ENCODE data around the gene CEP57L1. TPM values are rescaled to one million over a fixed set of nuclear protein-coding genes. Genes with fewer than 3 reads are reported as not detected.

CEP57L1 gene
- total RNA-seq, 1 donor from 2014 or later = 14.0 TPM

DNA sequence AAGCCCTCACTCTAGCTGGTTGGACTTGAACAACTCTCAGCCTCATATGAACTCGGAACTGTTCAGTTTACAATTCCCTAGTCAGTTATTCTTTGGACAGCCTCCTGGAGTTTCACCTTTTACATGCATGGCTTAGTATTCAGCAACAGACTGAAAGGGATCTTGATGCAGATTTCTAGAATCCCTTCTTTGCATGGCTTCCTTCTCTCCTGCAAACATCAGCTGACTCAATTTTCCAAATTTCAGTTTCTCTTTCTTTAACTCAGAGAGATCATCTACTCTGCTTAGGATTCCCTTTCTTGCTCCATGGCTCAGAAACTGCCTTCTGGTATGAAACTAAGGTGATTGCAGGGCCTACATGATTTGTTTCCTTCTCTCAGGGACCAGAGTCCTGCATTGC lies 99.6 kb downstream of the CEP57L1 start:
- Mint-ChIP-seq H3K4me3 (ENCODE audit: unreplicated experiment) (no peak overlapping the region), H3K27ac (ENCODE audit: unreplicated experiment) (no peak overlapping the region), H3K36me3 (ENCODE audit: low read depth) (peaks cover 1% of the 10 kb centered on the region), H3K27me3 (ENCODE audit: low read depth) (peaks cover 2% of the 10 kb centered on the region), H3K4me1 (ENCODE audit: low read depth) (no peaks in the 10 kb centered on the region), H3K9me3 (ENCODE audit: low read depth) (peaks cover 10% of the 10 kb centered on the region)
- TF ChIP-seq, protein P1, sequence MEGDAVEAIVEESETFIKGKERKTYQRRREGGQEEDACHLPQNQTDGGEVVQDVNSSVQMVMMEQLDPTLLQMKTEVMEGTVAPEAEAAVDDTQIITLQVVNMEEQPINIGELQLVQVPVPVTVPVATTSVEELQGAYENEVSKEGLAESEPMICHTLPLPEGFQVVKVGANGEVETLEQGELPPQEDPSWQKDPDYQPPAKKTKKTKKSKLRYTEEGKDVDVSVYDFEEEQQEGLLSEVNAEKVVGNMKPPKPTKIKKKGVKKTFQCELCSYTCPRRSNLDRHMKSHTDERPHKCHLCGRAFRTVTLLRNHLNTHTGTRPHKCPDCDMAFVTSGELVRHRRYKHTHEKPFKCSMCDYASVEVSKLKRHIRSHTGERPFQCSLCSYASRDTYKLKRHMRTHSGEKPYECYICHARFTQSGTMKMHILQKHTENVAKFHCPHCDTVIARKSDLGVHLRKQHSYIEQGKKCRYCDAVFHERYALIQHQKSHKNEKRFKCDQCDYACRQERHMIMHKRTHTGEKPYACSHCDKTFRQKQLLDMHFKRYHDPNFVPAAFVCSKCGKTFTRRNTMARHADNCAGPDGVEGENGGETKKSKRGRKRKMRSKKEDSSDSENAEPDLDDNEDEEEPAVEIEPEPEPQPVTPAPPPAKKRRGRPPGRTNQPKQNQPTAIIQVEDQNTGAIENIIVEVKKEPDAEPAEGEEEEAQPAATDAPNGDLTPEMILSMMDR (IDR thresholded peaks at IDR 0.05) = no peak
- no peak for DNase-seq (ENCODE audit: low spot score)

GRCh38 chr6:109197061-109197460 lies 101.8 kb downstream of the CEP57L1 start:
- no peaks in the 10 kb centered on the region for H3K4me1 Mint-ChIP-seq (ENCODE audit: low read depth)
- peaks cover 1% of the 10 kb centered on the region for H3K36me3 Mint-ChIP-seq (ENCODE audit: low read depth)
- H3K4me3 Mint-ChIP-seq (ENCODE audit: unreplicated experiment) = no peak overlapping the region
- TF ChIP-seq, protein P1 (IDR thresholded peaks at IDR 0.05) = no peak
- no peak overlapping the region for H3K27ac Mint-ChIP-seq (ENCODE audit: unreplicated experiment)
- no peak for DNase-seq (ENCODE audit: low spot score)
- H3K9me3 Mint-ChIP-seq (ENCODE audit: low read depth) = peaks cover 5% of the 10 kb centered on the region
- peaks cover 2% of the 10 kb centered on the region for H3K27me3 Mint-ChIP-seq (ENCODE audit: low read depth)

DNA sequence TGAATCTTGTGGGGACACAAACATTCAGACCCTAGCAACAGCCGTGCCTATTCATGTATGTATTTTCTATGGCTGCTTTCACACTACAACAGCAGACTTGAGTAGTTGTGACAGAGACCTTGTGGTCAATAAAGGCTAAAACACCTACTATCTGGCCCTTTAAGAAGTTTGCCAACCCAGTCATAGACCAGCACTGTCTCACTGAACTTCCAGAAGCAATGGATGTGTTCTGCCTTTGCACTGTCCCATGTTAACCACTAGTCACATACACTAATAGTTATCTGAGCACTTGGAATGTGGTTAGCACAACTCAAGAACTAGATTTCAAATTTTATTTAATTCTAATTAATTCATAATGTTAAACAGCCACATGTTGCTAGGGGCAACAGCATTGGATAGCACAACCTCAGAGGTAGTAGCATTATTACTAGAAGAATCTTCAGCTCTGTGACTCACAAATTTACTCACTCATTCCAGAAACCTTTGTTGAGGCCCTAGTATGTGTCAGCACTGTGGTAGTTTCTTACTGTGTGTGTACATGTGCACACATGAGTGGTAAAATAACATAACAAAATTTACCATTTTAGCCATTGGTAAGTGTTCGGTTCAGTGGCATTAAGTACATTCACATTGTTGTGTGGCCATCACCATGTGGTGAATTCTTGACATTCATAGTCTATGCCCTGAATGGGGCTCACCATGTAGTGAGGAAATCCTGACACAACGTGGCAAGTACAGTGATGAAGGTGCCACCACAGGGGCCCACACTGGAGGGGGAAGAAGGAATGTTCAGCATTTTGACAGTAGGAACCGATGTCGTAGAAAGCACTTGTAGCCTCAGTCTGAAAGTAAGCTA lies 107.3 kb downstream of the CEP57L1 start:
- peaks cover 4% of the 10 kb centered on the region for H3K36me3 Mint-ChIP-seq (ENCODE audit: low read depth)
- H3K27ac Mint-ChIP-seq (ENCODE audit: unreplicated experiment) = no peak overlapping the region
- H3K9me3 Mint-ChIP-seq (ENCODE audit: low read depth) = no peaks in the 10 kb centered on the region
- H3K4me3 Mint-ChIP-seq (ENCODE audit: unreplicated experiment) = no peak overlapping the region
- no peak for DNase-seq (ENCODE audit: low spot score)
- no peaks in the 10 kb centered on the region for H3K27me3 Mint-ChIP-seq (ENCODE audit: low read depth)
- H3K4me1 Mint-ChIP-seq (ENCODE audit: low read depth) = no peaks in the 10 kb centered on the region
- TF ChIP-seq, protein P1 (IDR thresholded peaks at IDR 0.05) = no peak

DNA sequence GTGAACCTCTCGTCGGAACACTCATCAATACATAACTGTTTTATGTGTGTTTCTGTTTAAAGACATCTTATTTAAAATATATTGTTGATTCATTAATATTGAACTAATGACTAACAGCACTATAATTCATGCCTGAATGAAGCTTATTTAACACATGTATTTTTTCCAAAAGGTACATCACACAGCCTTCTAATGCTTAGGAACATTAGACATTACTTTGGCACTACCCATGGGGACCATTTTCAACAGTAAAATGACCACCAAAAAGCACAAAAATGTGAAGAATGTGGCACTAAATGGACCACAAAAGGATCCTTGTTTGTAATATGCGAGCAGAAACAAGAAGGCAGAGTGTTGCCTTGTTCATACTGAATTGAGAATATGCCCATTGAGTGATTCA lies 109.2 kb downstream of the CEP57L1 start:
- Mint-ChIP-seq H3K36me3 (ENCODE audit: low read depth) (peaks cover 5% of the 10 kb centered on the region), H3K4me3 (ENCODE audit: unreplicated experiment) (no peak overlapping the region), H3K27ac (ENCODE audit: unreplicated experiment) (no peak overlapping the region), H3K9me3 (ENCODE audit: low read depth) (peaks cover 6% of the 10 kb centered on the region), H3K27me3 (ENCODE audit: low read depth) (peaks cover 1% of the 10 kb centered on the region), H3K4me1 (ENCODE audit: low read depth) (no peaks in the 10 kb centered on the region)
- TF ChIP-seq, protein P1 (IDR thresholded peaks at IDR 0.05) = no peak
- no peak for DNase-seq (ENCODE audit: low spot score)

DNA sequence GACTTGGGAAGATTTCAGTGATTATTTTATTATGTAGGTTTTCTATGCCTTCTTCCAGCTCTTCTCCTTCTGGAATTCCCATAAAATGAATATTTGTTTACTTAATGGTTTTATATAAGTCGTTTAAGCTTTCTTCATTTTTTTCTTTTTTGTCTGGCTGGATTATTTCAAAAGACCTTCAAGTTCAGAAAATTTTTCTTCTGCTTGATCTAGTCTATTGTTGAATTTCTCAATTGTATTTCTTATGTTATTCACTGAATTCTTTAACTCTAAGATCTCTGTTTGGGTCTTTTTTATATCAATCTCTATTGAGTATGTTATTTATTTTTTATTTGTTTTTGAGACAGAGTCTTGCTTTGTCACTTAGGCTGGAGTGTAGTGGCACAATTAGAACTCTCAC lies 117.4 kb downstream of the CEP57L1 start:
- Mint-ChIP-seq H3K9me3 (ENCODE audit: low read depth) (peaks cover 25% of the 10 kb centered on the region), H3K27ac (ENCODE audit: unreplicated experiment) (no peak overlapping the region), H3K27me3 (ENCODE audit: low read depth) (peaks cover 6% of the 10 kb centered on the region), H3K36me3 (ENCODE audit: low read depth) (peaks cover 15% of the 10 kb centered on the region), H3K4me3 (ENCODE audit: unreplicated experiment) (no peak overlapping the region), H3K4me1 (ENCODE audit: low read depth) (no peaks in the 10 kb centered on the region)
- DNase-seq (ENCODE audit: low spot score) = no peak
- TF ChIP-seq, protein P1 (IDR thresholded peaks at IDR 0.05) = no peak

Other genes with a start within 250 kb of the CEP57L1 start
- gene ARMC2, start 247.1 kb upstream of the CEP57L1 start, total RNA-seq = 6.8 to 9.2 TPM (median 8.3 TPM) in 3 replicates
- 9.2 to 12.2 TPM (median 9.5 TPM) in 3 replicates for gene SESN1, start 661 bp upstream of the CEP57L1 start, total RNA-seq

All from chondrocyte (in vitro differentiated cells).